ENCODE data around the gene KNCN.

KNCN gene

GRCh38 chr1:46539972-46540371 is 11.5 kb downstream of the KNCN start:
- no peak for DNase-seq

- no peak for DNase-seq
These were observed 13.3 kb downstream of the KNCN start for GRCh38 chr1:46538147-46538546.

GRCh38 chr1:46537651-46538050 is 13.8 kb downstream of the KNCN start:
- no peak for DNase-seq

GRCh38 chr1:46536527-46536926 is 14.9 kb downstream of the KNCN start:
- no peak for DNase-seq

- DNase-seq, result no peak
These were observed 16.4 kb downstream of the KNCN start for GRCh38 chr1:46535063-46535462.

GRCh38 chr1:46533179-46533864 is 18.1 kb downstream of the KNCN start:
- DNase-seq, result no peak

- peak; percentile 40 for DNase-seq
These were observed 18.8 kb downstream of the KNCN start for GRCh38 chr1:46532498-46533178.

GRCh38 chr1:46532095-46532494 is 19.4 kb downstream of the KNCN start:
- no peak for DNase-seq

- no peak for DNase-seq
These were observed 20.5 kb downstream of the KNCN start for GRCh38 chr1:46530791-46531409.

GRCh38 chr1:46530311-46530710 is 21.1 kb downstream of the KNCN start:
- no peak for DNase-seq

- DNase-seq, result no peak
These were observed 22.3 kb downstream of the KNCN start for GRCh38 chr1:46529031-46529630.

GRCh38 chr1:46528297-46528955 is 23.0 kb downstream of the KNCN start:
- DNase-seq, result no peak

GRCh38 chr1:46527474-46528296 is 23.8 kb downstream of the KNCN start:
- DNase-seq, result peak; percentile 74

- DNase-seq, result no peak
These were observed 24.7 kb downstream of the KNCN start for GRCh38 chr1:46526691-46527291.

GRCh38 chr1:46526013-46526690 is 25.3 kb downstream of the KNCN start:
- DNase-seq, result no peak

- DNase-seq, result no peak
These were observed 26.0 kb downstream of the KNCN start for GRCh38 chr1:46525253-46525983.

- no peak for DNase-seq
These were observed 26.6 kb downstream of the KNCN start for GRCh38 chr1:46524843-46525242.

GRCh38 chr1:46523496-46524353 is 27.7 kb downstream of the KNCN start:
- DNase-seq, result no peak

GRCh38 chr1:46522969-46523320 is 28.5 kb downstream of the KNCN start:
- no peak for DNase-seq

Data from NCI-H774 (cell line).